ENCODE results near the gene PRKCH.

The PRKCH gene

GRCh38 chr14:61477712-61478462 is 156.5 kb downstream of the PRKCH start:
- no peak for FAIRE-seq

GRCh38 chr14:61478971-61479473 is 157.6 kb downstream of the PRKCH start:
- FAIRE-seq: no peak

DNA sequence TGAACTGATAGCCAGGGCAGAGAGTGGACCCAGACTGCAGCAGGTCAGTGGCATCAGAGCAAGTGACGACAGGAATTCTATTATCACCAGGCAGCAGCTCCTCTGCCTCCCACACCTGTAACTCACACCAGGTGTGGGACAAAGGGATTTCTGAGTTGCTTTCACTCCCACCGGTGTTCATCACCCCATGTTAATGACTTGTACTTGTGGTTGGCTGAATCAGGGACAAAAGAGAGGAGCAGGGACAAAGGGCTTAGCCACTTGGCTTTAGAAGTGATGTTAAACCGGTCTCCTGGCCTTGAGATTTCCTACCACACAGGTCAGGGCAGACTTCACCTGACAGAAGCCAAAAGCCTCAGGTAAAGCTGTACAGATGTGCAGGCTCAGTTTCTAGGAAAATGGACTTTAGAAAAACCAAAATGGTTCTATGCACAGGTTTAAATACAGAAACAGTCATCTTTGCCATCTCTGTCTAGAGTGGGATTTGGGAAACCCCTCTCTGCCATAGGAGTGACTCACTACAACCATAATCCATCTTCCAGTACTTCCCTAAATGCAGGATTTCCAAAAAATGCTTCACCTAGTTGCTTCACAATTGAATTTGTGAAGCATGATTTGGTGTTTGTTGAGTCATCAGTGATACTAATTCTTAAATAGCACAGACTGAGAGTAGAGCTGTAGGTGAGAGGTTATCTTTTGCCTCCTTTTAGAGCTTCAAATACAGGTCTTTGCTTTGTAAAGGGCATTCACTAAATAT is 158.5 kb downstream of the PRKCH start:
- no peak for FAIRE-seq

DNA sequence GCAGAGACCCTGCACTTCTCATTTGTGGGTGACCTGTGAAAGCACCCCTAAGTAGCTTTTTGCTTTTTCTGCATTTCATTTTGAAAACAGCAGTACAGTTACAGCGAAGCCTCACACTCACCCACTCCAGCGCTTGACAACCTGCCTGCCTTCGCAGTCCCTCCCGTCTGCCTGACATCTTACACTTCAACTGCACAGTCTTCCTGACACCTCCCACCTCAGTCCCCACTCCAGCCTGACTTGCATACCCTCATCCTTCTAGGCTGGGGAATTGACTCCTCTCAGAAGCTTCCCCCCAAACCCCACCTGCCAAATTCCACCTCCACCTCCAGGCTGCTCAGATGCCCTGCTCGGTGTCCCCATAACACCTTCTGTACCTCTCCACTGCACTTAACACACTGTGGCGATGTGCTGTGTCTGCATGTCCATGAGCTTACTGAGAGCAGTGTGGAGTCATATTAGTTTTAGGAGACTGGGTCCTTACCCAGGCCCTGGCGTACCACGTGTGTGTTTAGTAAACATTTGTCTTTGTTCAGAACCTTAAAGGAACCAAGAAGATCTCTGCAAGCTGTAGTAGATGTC is 159.4 kb downstream of the PRKCH start:
- no peak for FAIRE-seq

DNA sequence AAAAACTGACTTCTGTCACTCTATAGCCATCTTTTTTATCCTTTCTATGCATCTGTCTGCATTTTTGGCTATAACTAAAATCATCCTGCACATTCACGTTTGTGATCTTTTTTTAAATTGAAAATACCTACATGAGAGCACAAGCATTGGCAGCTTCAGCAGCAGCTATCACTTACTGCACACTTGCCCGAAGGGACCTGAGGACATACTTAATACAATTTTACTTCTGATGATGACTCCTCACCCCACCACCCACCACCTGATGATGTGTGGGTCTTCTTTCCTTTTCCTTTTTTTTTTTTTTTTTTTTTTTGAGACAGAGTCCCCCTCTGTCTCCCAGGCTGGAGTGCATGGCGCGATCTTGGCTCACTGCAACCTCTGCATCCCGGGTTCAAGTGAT is 160.3 kb downstream of the PRKCH start:
- FAIRE-seq: no peak

- FAIRE-seq: no peak
Observed at GRCh38 chr14:61482348-61483206, 161.2 kb downstream of the PRKCH start.

DNA sequence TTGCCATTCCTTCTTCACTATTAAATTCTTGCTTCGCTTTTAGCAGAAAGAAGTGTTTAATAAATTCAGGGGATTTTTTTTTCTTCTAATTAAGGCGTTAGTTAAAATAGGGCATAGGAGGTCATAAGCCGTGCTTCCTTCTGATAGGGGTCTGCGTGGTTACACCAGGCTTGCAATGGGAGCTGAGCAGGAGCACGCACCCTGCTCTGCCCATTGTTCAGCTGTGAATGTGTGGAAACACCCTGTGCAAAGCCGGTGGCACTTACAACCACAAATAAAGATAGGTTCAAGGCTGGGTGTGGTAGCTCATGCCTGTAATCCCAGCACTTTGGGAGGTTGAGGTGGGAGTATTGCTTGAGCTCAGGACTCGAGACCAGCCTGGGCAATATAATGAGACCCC is 162.1 kb downstream of the PRKCH start:
- no peak for FAIRE-seq

GRCh38 chr14:61484031-61484430 is 162.7 kb downstream of the PRKCH start:
- FAIRE-seq: no peak

GRCh38 chr14:61484826-61485584 is 163.6 kb downstream of the PRKCH start:
- FAIRE-seq: no peak

DNA sequence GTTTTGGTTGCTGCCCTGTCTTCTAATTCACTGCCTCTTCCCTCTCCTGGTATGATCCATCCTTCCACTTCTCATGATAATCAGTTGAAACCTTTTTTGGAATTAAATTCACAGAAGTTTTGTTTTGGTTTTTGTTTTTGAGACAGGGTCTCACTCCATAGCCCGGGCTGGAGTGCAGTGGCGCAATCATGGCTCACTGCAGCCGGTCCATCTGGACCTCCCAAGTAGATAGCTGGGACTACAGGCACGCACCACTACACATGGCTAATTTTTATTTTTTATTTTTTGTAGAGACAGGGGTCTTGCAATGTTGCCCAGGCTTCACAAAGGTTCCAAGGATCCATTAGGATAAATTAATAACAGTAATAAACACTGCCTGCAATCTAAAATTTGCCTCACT is 164.3 kb downstream of the PRKCH start:
- FAIRE-seq: no peak

DNA sequence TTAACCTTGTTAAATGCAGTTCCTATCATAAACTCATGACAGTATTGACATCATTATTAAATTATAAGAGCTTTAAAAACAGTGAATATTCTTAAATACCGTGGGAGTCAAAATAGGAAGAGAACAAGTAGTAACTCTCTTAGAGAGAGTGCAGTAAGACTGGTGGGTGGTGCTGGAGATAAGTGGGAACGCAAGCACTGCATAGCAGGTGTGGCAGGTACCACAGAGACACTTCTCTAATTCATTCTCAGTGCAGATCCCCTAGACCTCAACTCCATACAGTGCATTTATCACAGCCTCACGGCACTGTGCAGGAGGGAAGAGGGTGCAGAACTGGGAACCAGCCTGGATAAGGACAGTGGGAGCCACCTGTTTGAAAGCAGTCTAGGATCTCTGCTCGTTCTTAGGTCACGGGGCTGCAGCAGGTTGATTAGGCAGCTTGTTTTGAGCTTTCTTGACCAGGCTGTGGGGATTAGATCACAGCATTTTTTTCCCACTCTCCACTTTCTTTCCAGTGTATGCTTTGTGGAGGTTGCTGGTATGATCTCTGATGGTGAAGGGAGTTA is 165.6 kb downstream of the PRKCH start:
- FAIRE-seq: no peak

GRCh38 chr14:61488417-61489401 is 167.3 kb downstream of the PRKCH start:
- no peak for FAIRE-seq

DNA sequence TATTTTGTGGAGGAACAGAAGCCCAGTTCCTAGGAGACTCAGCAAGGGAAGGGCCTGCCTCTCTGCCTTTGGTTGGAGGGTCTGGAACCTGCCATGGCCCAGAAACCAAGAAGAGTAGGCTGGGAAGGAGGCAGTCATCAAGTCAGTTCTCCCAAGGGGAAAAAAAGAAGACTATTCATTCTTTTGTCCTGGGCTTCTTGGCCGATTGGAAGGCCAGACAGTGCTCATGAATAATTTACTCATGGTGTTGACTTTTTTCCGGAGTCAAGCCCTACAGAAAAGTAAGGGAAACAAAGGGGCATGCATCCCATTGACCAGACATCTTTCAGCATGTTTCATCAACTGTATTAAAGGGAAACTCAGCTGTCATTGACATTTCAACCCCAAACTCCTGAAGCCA is 168.1 kb downstream of the PRKCH start:
- FAIRE-seq: no peak

DNA sequence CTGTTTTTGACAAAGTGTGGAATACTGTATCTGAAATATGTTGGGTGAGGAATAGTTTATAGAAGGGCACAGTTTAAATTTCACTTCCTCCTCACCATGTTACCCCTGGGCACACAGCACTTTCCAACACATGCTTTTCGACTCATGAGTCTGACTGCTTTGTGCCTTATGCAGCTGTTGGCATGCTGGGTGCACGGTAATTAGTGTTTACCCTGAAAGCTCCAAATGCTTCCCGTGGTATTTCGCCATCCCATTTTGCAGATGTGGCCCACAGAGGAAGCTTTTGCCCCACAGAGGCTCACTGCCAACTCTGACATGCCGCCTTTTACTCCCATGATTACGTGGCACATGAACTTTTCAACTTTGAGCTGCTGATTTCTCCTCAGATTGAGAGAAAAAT is 168.6 kb downstream of the PRKCH start:
- FAIRE-seq: no peak

- no peak for FAIRE-seq
Observed at GRCh38 chr14:61491224-61491623, 169.8 kb downstream of the PRKCH start.

- no peak for FAIRE-seq
Observed at GRCh38 chr14:61491876-61492434, 170.6 kb downstream of the PRKCH start.

GRCh38 chr14:61492474-61492873 is 171.1 kb downstream of the PRKCH start:
- FAIRE-seq: no peak

DNA sequence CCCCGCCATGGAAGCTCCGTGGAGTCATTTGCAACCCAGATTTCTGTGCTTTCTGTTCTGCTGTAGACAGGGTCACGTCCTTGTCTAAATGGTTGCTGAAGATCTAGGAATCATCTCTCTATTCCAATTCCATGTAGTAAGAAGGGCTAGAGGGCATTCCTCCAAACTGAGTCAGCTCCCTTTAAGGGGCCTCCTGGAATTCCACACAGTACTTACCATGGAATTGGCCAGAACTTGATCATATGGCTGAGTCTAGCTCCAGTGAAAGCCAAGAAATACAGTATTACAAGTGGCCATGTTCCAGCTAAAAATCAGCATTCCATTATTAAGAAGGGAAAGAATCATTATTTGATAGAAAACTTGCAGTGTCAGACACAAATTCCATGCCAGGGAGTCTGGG is 171.9 kb downstream of the PRKCH start:
- FAIRE-seq: no peak

DNA sequence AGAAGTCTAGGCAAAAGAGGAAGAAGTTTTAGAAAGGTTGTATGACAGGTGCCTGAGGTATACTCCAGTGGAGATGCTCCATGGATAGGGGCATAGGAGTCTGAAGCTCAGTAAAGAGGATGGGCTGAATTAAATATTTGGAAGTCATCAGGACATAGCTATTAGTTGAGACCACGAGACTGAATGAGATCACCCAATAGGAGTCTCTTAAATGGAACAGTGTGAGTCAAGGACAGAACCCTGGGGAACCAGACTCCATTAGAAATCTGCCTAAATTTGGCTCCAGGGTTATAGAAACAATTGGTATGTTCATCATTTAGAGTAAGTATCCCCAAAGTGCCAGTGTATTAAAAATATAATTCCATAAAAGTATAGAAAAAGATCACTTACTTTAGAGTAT is 172.6 kb downstream of the PRKCH start:
- FAIRE-seq: no peak

GRCh38 chr14:61495809-61496208 is 174.4 kb downstream of the PRKCH start:
- FAIRE-seq: no peak
